ENCODE data around the gene GPLD1. TPM values are rescaled to one million over a fixed set of nuclear protein-coding genes. Genes with fewer than 3 reads are reported as not detected.
"Not testable (repeated sequence)": the region's sequence is repeated elsewhere in the genome, so short reads cannot be mapped to it uniquely, and the experiment has no call there.

Gene GPLD1
- total and polyA plus RNA-seq, 2 experiments from 2014 or later, result 3.8 to 11.1 TPM

GRCh38 chr6:24419526-24419925, 69.9 kb downstream of the GPLD1 start:
- Histone ChIP-seq H2AFZ (no peak overlapping the region), H3F3A (replicated peaks; ENCODE audit: low read depth) (peaks cover 20% of the 10 kb centered on the region), H3K9me2 (ENCODE audit: insufficient read depth) (no peaks in the 10 kb centered on the region), H3K36me3 (ENCODE audit: insufficient read depth) (peaks cover 95% of the 10 kb centered on the region), H4K20me1 (replicated peaks; ENCODE audit: insufficient read depth) (peaks cover 34% of the 10 kb centered on the region), H3K4me1 (ENCODE audit: insufficient read depth) (no peaks in the 10 kb centered on the region), H3K4me2 (no peak overlapping the region), H3K4me3 (no peak overlapping the region), H3K79me2 (replicated peaks; ENCODE audit: insufficient read depth) (0 out of 2 replicates have a peak, but pooled peaks cover 9% of the 10 kb centered on the region), H3K27me3 (ENCODE audit: insufficient read depth) (no peaks in the 10 kb centered on the region), H3K27ac (ENCODE audit: low read depth) (peak overlapping the region; percentile 15; the same call in 1 of the 2 replicates)
- ATAC-seq (no peak), DNase-seq (ENCODE audit: low spot score) (no peak)
- Mint-ChIP-seq H3K4me1 (no peaks in the 10 kb centered on the region), H3K9me3 (no peaks in the 10 kb centered on the region), H3K36me3 (ENCODE audit: low read depth) (peaks cover 88% of the 10 kb centered on the region), H3K27ac (no peak overlapping the region), H3K27me3 (ENCODE audit: insufficient read depth, low read depth, poor library complexity) (peaks cover 2% of the 10 kb centered on the region), H3K4me3 (no peak overlapping the region)
- TF ChIP-seq STAT1 (IDR thresholded peaks at IDR 0.05; ENCODE audit: unreplicated experiment), result no peak

GRCh38 chr6:24415753-24416152, 73.6 kb downstream of the GPLD1 start:
- H3K27ac Mint-ChIP-seq, result no peak overlapping the region
- H3K27me3 Mint-ChIP-seq (ENCODE audit: insufficient read depth, low read depth, poor library complexity), result no peaks in the 10 kb centered on the region
- Histone ChIP-seq H3F3A (replicated peaks; ENCODE audit: low read depth) (peaks cover 10% of the 10 kb centered on the region), H3K9me2 (ENCODE audit: insufficient read depth) (no peaks in the 10 kb centered on the region), H3K36me3 (ENCODE audit: insufficient read depth) (peaks cover 94% of the 10 kb centered on the region), H3K4me2 (no peak overlapping the region), H4K20me1 (replicated peaks; ENCODE audit: insufficient read depth) (peaks cover 30% of the 10 kb centered on the region), H3K27ac (ENCODE audit: low read depth) (no peak overlapping the region), H2AFZ (no peak overlapping the region), H3K27me3 (ENCODE audit: insufficient read depth) (no peaks in the 10 kb centered on the region), H3K79me2 (replicated peaks; ENCODE audit: insufficient read depth) (peaks cover 27% of the 10 kb centered on the region), H3K4me3 (no peak overlapping the region), H3K4me1 (ENCODE audit: insufficient read depth) (0 out of 2 replicates have a peak, but pooled peaks cover 6% of the 10 kb centered on the region)
- H3K9me3 Mint-ChIP-seq, result no peaks in the 10 kb centered on the region
- no peaks in the 10 kb centered on the region for H3K4me1 Mint-ChIP-seq
- no peak overlapping the region for H3K4me3 Mint-ChIP-seq
- DNase-seq (ENCODE audit: low spot score) (no peak), ATAC-seq (no peak)
- TF ChIP-seq STAT1 (IDR thresholded peaks at IDR 0.05; ENCODE audit: unreplicated experiment), result no peak
- no peak for TF ChIP-seq NANOG (IDR thresholded peaks at IDR 0.05; ENCODE audit: borderline replicate concordance)
- no peak for TF ChIP-seq POLR2AphosphoS5 (IDR thresholded peaks at IDR 0.05; ENCODE audit: low read depth)
- no peak for TF ChIP-seq CTCF (conservative IDR thresholded peaks at IDR 0.05; ENCODE audit: low read depth in 2 of 2)
- TF ChIP-seq, protein P1, sequence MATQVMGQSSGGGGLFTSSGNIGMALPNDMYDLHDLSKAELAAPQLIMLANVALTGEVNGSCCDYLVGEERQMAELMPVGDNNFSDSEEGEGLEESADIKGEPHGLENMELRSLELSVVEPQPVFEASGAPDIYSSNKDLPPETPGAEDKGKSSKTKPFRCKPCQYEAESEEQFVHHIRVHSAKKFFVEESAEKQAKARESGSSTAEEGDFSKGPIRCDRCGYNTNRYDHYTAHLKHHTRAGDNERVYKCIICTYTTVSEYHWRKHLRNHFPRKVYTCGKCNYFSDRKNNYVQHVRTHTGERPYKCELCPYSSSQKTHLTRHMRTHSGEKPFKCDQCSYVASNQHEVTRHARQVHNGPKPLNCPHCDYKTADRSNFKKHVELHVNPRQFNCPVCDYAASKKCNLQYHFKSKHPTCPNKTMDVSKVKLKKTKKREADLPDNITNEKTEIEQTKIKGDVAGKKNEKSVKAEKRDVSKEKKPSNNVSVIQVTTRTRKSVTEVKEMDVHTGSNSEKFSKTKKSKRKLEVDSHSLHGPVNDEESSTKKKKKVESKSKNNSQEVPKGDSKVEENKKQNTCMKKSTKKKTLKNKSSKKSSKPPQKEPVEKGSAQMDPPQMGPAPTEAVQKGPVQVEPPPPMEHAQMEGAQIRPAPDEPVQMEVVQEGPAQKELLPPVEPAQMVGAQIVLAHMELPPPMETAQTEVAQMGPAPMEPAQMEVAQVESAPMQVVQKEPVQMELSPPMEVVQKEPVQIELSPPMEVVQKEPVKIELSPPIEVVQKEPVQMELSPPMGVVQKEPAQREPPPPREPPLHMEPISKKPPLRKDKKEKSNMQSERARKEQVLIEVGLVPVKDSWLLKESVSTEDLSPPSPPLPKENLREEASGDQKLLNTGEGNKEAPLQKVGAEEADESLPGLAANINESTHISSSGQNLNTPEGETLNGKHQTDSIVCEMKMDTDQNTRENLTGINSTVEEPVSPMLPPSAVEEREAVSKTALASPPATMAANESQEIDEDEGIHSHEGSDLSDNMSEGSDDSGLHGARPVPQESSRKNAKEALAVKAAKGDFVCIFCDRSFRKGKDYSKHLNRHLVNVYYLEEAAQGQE (IDR thresholded peaks at IDR 0.05; ENCODE audit: unreplicated experiment), result no peak
- TF ChIP-seq CREB1 (CRISPR knock-in tag; IDR thresholded peaks at IDR 0.05; ENCODE audit: low read depth), result no peak
- TF ChIP-seq ETS1 (IDR thresholded peaks at IDR 0.05), result no peak
- TF ChIP-seq ZNF114 (CRISPR knock-in tag; IDR thresholded peaks at IDR 0.05), result no peak
- H3K36me3 Mint-ChIP-seq (ENCODE audit: low read depth), result peaks cover 81% of the 10 kb centered on the region

DNA sequence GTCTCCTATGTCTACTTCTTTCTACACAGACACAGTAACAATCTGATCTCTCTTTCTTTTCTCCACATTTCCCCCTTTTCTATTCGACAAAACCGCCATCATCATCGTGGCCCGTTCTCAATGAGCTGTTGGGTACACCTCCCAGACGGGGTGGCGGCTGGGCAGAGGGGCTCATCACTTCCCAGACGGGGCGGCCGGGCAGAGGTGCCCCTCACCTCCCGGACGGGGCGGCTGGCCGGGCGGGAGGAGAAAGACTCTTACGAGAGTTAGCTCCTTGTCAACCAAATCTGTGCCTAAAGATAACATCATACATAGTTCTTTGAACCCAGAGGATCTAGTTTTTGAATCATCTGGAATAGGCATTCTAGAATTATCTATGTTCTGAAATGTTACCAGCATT, 74.8 kb downstream of the GPLD1 start:
- not testable (repeated sequence) for H3K4me2 ChIP-seq; H3K4me3 Mint-ChIP-seq; ATAC-seq; H2AFZ ChIP-seq; H3K4me1 ChIP-seq (ENCODE audit: insufficient read depth); H3K27me3 ChIP-seq (ENCODE audit: insufficient read depth); H3K9me2 ChIP-seq (ENCODE audit: insufficient read depth); DNase-seq (ENCODE audit: low spot score); H3K27me3 Mint-ChIP-seq (ENCODE audit: insufficient read depth, low read depth, poor library complexity); H3K4me3 ChIP-seq; H3K9me3 Mint-ChIP-seq; H3K4me1 Mint-ChIP-seq; H3K27ac ChIP-seq (ENCODE audit: low read depth); H3K27ac Mint-ChIP-seq; H3F3A ChIP-seq (replicated peaks; ENCODE audit: low read depth)
- H3K36me3 Mint-ChIP-seq (ENCODE audit: low read depth), result peaks cover 78% of the 10 kb centered on the region
- peaks cover 35% of the 10 kb centered on the region for H3K79me2 ChIP-seq (replicated peaks; ENCODE audit: insufficient read depth)
- H3K36me3 ChIP-seq (ENCODE audit: insufficient read depth), result peaks cover 92% of the 10 kb centered on the region
- H4K20me1 ChIP-seq (replicated peaks; ENCODE audit: insufficient read depth), result peaks cover 36% of the 10 kb centered on the region

Measured in GM23338 (cell line).